ENCODE results near the gene OBI1.

The OBI1 gene

DNA sequence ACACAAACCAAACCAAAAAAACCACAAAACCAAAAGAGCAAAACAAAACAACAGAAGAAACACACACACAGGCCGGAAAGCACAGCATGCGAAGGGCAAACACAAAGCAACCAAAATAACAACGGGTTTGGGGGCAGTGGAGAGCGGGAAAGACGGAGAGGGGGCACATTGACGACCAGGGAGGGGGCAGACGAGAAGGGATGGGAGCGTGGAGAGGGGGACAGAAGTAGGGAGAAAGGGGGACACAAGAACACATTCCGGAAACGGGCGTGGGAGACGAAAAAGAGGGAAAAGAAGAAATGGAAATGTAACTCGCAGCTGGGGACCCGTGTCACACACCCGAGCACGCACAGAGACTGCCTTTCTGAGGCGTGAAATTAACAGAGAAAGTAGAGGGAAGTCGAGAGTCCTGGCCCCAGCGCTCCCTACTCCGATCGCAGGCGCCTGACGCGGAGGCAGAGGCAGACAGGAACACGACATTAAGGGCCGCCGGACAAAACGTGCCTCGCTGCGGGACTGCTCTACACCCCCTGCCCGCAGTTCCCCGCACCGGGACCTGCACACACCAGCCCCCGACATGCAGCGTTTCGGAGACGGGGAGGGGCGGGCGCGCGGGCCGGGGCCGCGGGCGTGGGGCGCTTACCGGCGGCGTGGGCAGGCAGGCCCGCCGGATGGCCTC, 56.3 kb downstream of the OBI1 start:
- peak in 1 of 2 experiments; percentile 52 for DNase-seq

GRCh38 chr13:78601874-78602560, 56.9 kb downstream of the OBI1 start:
- DNase-seq: peak in 1 of 2 experiments; percentile 32

- peak in 1 of 2 experiments; percentile 47 for DNase-seq
These were observed 57.7 kb downstream of the OBI1 start for GRCh38 chr13:78601124-78601873.

GRCh38 chr13:78600280-78600883, 58.6 kb downstream of the OBI1 start:
- DNase-seq: no peak

- no peak for DNase-seq
These were observed 59.2 kb downstream of the OBI1 start for GRCh38 chr13:78599645-78600279.

DNA sequence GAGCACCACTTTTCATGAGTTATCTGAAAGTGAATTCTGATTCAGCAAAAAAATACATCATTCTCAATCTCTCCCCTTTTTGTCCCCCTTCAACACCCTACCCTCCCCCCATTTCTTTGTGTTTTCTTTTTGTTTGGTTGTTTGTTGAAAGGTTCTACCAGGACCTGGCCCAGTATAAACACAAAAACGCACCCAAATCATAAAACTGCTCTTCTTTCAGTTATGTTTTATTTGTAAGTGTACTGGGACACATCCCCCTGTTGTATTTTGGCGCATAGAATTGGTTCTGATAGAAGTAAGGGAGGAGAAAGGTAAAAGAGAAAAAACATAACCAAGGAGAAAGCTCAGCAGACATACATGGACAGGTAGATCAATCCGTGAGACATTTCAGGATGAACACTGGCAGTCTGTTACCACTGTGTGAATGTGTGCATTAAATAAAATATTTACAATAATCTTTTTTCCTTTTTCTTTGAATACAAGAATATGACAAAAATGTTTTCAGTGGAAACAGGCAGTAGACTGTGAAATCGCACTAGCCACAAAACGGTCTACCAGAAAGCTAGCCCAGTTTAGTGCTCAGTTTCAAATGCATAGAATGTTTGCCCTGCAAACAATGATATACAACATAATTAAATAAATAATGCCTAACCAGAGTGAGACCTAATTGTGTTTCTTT, 59.9 kb downstream of the OBI1 start:
- no peak for DNase-seq

GRCh38 chr13:78598116-78598781, 60.7 kb downstream of the OBI1 start:
- DNase-seq: no peak

DNA sequence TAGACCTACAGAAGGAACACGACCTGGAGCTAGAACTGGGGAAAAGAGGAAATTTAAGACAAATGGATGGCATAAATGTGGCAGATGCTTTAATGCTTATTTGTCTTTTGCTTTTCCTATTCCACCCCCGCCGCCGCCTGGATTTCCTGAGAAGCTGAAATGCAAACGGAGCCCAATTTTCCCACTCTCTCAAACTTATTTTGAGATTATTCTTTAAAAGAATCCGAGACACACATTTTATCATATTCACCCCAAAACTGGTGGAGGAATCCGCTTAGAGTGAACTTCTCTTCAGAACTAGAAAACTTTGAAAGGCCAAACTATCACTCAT, 61.4 kb downstream of the OBI1 start:
- DNase-seq: no peak

DNA sequence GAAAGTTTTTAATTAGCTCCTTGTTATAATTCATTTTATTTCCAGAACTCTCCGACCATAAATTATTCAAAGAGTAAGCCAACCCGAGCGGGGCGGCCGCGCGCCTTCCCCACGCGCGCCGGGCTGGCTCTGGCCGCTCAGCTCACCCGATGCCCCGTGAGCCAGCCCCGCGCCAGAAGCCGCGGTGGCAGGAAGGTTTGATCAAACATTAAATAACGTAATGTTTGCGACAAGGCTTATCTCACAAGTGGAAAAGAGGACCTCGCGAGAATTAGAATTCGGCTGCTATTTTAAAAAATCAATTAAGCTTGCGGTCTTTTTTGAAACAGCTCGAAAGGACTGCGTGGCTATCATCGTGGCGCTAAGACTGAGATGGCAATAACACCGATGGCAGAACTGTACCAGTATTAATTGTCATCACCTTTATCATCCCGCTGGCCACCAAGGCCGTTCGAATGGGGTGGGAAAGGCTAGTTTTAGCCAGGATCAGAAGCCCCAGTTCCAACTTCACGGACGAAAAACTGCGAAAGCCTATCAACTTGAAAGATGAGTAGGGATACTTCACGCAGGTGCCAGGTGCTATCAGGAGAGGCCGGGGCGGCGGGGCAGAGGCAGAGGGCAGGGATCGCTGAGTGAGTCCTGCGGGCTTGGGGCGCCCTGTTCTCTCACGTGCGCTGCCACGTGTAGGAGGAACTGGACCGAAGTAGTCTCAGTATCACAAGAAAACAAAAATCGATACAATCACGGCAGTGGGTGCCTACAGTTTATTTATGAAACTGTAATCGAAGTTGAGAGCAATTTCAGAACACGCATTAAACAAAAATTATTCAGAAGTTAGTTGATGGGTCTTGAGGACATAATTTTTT, 62.0 kb downstream of the OBI1 start:
- no peak for DNase-seq

GRCh38 chr13:78596399-78596735, 62.6 kb downstream of the OBI1 start:
- DNase-seq: no peak

- DNase-seq: peak in 1 of 2 experiments; percentile 62
These were observed 63.2 kb downstream of the OBI1 start for GRCh38 chr13:78595495-78596398.

GRCh38 chr13:78594456-78594975, 64.4 kb downstream of the OBI1 start:
- DNase-seq: no peak

DNA sequence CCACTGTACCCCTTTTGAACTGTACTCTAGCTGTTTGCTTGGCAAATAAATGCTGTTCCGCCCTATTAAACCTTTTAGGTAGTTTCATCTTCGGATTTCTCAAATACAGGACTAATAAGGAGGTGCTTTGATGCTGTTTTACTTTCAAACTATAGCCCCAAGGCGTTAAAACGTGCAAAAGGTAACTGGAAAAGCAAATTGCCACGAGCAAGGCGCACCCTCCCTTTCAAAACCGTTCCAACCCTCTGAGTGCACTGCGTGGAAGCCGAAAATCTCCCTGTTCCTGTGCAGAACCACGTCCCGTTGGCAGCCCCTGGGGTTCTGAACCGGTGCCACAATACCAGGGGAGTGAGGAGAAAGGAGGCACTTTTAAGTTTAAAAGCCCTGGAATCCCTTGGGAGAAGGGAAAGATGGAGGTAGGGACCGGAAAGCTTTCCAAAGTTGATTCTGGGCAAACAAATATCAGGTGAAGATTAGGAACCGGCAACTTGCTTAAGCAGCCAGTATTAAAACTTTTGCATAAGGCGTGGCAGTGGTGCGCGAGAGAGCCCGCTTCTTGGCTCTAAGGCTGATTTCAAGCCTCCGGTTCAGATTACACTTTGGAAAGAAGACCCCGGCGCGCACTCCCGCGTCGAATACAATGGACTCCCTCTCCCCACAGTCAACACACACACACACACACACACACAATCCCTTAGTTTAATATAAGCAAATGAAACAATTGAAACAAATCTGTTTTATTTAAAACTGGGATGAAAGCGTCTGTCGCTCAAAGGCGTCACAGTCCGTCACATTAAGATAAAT, 65.1 kb downstream of the OBI1 start:
- DNase-seq: no peak

GRCh38 chr13:78593129-78593528, 65.8 kb downstream of the OBI1 start:
- DNase-seq: no peak

DNA sequence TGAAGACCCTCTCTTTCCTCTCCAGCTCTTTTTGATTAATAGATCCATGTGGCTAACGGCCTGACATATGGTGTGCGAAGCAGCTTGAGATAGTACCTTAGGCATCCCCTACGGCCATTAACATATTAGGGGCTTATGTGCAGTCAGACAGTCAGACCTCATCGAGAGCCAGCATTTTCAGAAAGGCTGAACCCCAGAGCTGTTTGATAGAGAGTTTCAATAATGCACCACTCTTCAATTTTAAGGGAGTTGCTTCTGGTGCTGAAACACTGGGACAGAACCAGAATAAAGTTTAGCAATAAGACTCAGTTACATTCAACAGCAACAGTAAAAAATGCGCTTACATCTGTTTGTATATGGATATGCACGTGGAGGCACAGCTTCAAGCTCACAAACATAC, 66.4 kb downstream of the OBI1 start:
- no peak for DNase-seq

- DNase-seq: no peak
These were observed 69.7 kb downstream of the OBI1 start for GRCh38 chr13:78589206-78589605.

DNA sequence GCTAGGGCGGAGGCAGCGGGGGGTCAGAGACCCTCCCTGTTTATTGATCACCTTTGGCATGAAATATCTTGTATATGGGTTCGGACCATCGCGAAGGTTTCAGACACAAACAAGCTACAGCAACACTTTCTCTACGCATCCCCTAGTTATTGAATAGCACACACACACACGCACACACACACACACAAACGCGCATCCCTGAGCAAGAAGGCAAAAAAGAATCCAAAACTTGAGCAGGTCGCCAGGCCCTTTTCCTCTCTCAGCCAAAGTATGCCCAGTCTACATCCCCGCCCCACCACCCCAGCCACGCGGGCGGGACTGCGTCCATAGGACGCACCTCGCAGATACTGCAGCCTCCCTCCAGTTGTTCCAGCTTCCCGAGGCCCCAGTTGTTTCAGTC, 71.6 kb downstream of the OBI1 start:
- DNase-seq: no peak

DNA sequence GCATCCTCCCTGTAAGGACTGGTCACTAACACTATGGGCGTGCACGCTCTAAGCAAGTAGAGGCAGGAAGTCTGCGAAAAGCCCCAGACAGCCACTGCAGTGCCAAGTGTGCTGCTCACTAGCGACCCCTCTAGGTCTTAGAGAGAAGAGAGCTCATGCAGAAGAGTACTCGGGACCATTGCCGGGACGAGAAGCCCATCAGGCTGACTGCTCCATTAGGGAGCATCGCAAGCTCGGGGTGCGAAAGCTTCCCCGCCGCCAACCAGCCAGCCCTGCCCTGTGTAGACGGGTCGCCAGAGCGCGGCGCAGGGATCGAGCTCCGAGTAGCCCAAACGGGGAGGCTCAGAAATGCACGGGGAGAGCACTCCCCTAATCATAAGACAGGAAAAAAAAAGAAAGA, 72.2 kb downstream of the OBI1 start:
- DNase-seq: no peak

DNA sequence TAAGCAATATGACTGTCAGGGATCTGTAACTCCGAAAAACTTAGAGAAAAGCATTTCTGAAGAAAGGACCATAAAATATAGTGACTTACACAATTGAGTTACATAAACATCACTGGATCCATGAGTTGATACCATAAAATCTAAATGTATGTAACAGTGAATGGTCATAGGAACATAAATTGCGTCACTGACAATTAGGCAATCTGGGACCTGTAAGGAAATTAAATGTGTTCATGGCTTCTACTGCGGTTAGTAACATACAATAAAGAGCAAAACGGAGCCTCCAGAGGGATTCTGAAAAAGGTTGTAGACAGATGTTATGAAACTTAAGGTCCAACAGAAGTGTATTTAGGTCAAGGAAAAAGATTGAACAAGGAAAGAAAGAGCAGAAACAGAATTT, 82.7 kb downstream of the OBI1 start:
- DNase-seq: no peak
